Effector memory CD8-positive, alpha-beta T cell (primary cell): Measurements from ENCODE around the gene LRFN2.

Experiments
- ATAC-seq: fragments of 150-1000 bp; cut with Tn5 transposase; replicated peaks from 2 replicates; pipeline ENCODE4 v1.10.0; 2021; ENCODE audit warnings: mild to moderate bottlenecking, moderate library complexity
- DNase-seq, 3 experiments: peaks; one replicate each; pipeline ENCODE4 v3.0.0; 2021
- H3K27ac Mint-ChIP-seq, 2 donors: one replicate each; pipeline ENCODE4 v1.8.0; 2022; ENCODE audit warnings: mild to moderate bottlenecking in 2 of 2, mixed read lengths in 2 of 2, moderate library complexity in 2 of 2
- H3K27me3 Mint-ChIP-seq, 2 donors: one replicate each; pipeline ENCODE4 v1.8.0; 2022; ENCODE audit warnings: mixed read lengths in 2 of 2
- H3K36me3 Mint-ChIP-seq: one replicate; pipeline ENCODE4 v1.8.0; 2022; ENCODE audit warnings: mild to moderate bottlenecking, moderate library complexity, mixed read lengths; ENCODE audit not compliant: insufficient read depth
- H3K4me1 Mint-ChIP-seq, 2 donors: one replicate each; pipeline ENCODE4 v1.8.0; 2022; ENCODE audit warnings: low read depth in 2 of 2, mixed read lengths in 2 of 2
- H3K4me3 Mint-ChIP-seq, 2 donors: one replicate each; pipeline ENCODE4 v1.8.0; 2022; ENCODE audit warnings: mild to moderate bottlenecking in 2 of 2, mixed read lengths in 2 of 2, moderate library complexity in 2 of 2
- H3K9me3 Mint-ChIP-seq, 2 donors: one replicate each; pipeline ENCODE4 v1.8.0; 2022; ENCODE audit warnings: mixed read lengths in 2 of 2

LRFN2 gene

DNA sequence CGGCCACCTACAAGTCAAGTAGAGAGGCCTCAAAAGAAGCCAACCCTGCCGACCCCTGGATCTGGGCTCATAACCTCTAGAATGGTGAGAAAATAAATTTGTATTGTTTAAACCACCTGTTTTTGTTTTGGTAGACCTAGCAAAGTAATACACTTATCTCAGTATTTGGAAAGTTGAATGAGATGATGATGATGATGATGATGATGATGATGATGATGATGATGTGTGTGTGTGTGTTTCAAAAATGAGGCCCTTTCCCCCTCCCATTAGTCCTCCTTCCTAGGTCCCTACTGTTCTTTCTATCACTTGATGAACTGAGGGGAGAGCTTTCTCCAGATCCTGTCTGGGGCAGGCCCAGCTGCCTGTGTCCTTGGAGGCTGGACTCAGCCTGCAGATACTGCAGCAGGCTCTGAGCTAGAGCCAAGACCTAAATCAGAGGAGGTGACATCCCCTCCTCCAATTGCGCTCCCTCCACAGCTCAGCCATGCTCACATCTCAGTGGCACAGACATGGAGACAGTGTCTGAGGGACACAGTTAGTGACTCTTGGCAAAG lies 120.1 kb downstream of the LRFN2 start:
- no peak overlapping the region for H3K4me3 Mint-ChIP-seq
- H3K4me1 Mint-ChIP-seq = peaks cover 0 to 6% of the 10 kb centered on the region in 2 donors

DNA sequence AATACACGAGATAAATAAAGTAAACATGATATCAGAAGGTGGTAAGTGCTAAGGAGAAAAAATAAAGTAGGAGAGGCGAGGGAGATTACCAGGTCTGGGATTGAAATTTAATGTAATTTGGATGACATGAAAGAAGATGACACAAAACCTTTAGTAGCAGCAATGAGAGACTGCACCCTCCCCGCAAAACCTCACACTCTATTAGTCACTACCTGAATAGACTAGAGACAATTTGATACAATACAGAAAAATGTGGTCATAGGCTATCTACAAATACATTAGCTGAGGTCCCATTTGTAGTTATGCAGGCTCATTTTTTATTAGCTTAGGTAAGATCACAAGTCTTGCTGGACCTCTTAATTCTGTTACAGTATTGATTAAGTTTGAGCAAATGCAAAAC lies 125.5 kb downstream of the LRFN2 start:
- DNase-seq (no peak), ATAC-seq (peak; percentile 66)
- Mint-ChIP-seq H3K36me3 (no peaks in the 10 kb centered on the region), H3K27ac (peak overlapping the region in 1 of 2 donors; percentile 27), H3K4me3 (no peak overlapping the region), H3K9me3 (no peaks in the 10 kb centered on the region), H3K4me1 (peaks cover 0 to 11% of the 10 kb centered on the region in 2 donors), H3K27me3 (peaks cover 5 to 28% of the 10 kb centered on the region in 2 donors)

More for the DNA sequence above, 120.1 kb downstream of the LRFN2 start:
- Mint-ChIP-seq H3K36me3 (no peaks in the 10 kb centered on the region), H3K27me3 (peaks cover 5 to 63% of the 10 kb centered on the region in 2 donors), H3K27ac (no peak overlapping the region), H3K9me3 (no peaks in the 10 kb centered on the region)
- DNase-seq (no peak), ATAC-seq (no peak)

DNA sequence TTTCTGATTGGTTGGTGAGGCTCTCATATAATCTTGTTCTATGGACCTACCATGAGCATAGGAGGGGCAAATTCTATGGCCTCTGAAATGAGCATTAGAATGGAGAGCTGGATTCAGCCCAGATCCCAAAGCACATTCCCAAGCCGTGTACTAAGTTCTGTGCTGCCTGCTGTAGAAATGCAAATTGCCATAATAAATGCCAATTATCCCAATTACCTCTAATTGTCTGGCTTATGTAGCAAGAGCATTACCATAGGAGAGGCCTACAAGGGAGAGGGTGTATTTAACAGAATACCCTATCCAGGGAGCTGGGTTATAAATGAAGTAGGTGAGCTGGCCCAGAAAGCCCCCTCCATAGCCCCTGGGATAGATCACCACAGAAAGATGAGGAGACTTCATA lies 126.8 kb downstream of the LRFN2 start:
- H3K4me3 Mint-ChIP-seq = no peak overlapping the region
- peaks cover 0 to 17% of the 10 kb centered on the region in 2 donors for H3K27me3 Mint-ChIP-seq
- no peaks in the 10 kb centered on the region for H3K9me3 Mint-ChIP-seq
- no peaks in the 10 kb centered on the region for H3K36me3 Mint-ChIP-seq
- no peak for DNase-seq
- peaks cover 6 to 21% of the 10 kb centered on the region in 2 donors for H3K4me1 Mint-ChIP-seq
- ATAC-seq = no peak
- no peak overlapping the region for H3K27ac Mint-ChIP-seq

DNA sequence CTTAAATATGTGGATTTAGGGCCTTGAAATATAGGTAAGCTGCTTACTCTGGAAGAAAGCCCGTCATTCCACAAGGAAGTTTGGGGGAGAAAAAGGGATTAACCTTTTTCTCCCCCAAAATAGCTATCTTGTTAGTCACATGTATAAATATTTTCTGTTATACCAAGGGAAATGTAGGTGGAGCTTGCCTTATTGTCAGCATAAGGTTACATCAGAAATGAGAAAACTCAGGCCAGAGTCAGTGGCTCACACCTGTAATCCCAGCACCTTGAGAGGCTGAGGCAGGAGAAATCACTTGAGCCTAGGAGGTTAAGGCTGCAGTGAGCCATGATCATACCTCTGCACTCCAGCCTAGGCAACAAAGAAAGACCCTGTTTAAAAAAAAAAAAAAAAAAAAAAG lies 129.9 kb downstream of the LRFN2 start:
- H3K4me3 Mint-ChIP-seq = peak overlapping the region in 1 of 2 donors; percentile 40
- DNase-seq (no peak), ATAC-seq (no peak)
- H3K9me3 Mint-ChIP-seq = no peaks in the 10 kb centered on the region
- H3K27ac Mint-ChIP-seq = peak overlapping the region in 1 of 2 donors; percentile 91
- H3K27me3 Mint-ChIP-seq = no peaks in the 10 kb centered on the region
- peaks cover 6 to 15% of the 10 kb centered on the region in 2 donors for H3K4me1 Mint-ChIP-seq
- no peaks in the 10 kb centered on the region for H3K36me3 Mint-ChIP-seq

DNA sequence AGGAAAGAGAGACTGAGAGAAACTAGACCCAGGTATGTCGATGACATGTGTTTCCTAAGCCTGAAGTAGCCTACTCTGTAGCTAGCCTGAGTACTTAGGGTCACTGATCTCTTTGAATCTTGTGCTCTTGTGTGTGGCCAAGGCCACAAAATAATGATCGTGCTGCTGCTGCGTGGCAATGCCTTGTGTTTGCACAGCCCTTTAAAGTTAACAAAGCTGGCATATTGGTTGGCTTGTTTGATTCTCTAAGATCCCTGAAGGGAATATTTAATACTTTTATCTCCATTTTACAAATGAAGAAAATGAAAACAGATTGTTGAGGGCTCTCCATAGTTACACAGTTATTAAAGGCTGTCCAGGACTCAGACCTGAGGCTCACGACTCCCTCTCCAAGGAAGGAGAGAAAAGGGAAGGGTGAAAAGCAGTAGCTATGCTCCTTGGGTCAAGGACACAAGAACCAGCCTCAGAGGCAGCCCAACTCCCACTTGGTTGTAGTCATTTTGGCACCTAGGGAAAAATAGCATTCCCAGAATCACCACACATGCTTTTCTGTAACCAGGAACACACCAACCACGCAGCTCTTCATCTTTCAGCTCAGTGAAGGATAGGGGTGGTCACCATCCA lies 130.7 kb downstream of the LRFN2 start:
- Mint-ChIP-seq H3K27me3 (no peaks in the 10 kb centered on the region), H3K4me1 (peaks cover 6 to 15% of the 10 kb centered on the region in 2 donors), H3K9me3 (no peaks in the 10 kb centered on the region), H3K27ac (peak overlapping the region; percentile 21 to 91), H3K36me3 (no peaks in the 10 kb centered on the region), H3K4me3 (peak overlapping the region in 1 of 2 donors; percentile 40)
- ATAC-seq = peak; percentile 33
- no peak for DNase-seq

DNA sequence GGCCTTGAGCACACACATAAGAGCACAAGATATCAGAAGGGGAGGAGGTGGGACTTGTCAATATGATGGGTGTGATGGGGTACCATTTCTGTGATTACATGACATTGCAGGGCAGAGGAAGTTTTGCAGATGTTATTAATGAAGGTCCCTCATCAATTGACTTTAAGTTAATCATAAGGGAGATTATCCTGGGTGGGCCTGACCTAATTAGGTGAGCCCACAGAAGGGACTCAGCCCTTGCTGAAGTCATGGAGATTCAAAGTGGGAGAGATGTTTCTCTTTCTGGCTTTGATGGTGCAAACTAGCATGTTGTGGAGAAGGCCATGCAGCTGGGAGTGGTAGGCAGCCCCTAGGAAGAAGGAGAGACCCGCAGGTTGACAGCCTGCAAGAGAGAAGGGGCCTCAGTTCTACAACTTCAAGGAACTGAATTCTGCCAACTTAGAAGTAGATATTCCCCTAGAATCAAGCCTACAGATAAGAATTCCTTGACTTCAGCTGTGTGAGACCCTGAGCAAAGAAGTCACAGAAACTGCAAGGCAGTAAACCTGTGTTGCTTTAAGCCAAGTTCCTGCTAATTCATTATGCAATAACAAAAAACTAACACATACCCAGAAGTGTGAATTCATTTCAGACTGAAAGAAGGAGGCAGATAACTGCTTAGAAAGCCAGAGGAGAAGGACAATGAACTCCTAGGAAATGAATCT lies 131.3 kb downstream of the LRFN2 start:
- Mint-ChIP-seq H3K4me3 (peak overlapping the region in 1 of 2 donors; percentile 40), H3K9me3 (no peaks in the 10 kb centered on the region), H3K36me3 (no peaks in the 10 kb centered on the region), H3K27ac (peak overlapping the region; percentile 21 to 91), H3K4me1 (peaks cover 6 to 15% of the 10 kb centered on the region in 2 donors), H3K27me3 (no peaks in the 10 kb centered on the region)
- ATAC-seq = peak; percentile 65
- DNase-seq = no peak

DNA sequence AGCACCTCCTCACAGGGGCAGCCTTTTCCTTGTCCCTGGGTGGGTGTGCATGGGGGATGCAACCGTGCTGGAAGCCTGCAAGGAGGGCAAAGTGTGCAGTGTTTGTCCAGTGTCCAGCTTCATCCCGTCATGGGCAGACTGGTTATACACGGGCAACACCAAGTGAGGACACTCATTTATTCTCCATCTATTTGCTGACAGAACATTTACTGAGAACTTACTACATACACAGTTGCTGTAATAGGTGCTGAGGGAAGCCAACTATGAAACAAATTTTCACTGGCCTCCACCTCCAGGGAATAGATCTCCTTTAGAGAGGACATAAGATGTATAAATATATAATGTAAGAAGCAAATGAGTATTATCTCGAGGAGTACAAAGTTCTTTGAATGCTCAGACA lies 136.7 kb downstream of the LRFN2 start:
- Mint-ChIP-seq H3K36me3 (no peaks in the 10 kb centered on the region), H3K27ac (no peak overlapping the region), H3K27me3 (peaks cover 7 to 18% of the 10 kb centered on the region in 2 donors), H3K4me1 (peaks cover 6 to 7% of the 10 kb centered on the region in 2 donors), H3K4me3 (no peak overlapping the region), H3K9me3 (peaks cover 0 to 6% of the 10 kb centered on the region in 2 donors)
- no peak for ATAC-seq
- no peak for DNase-seq

DNA sequence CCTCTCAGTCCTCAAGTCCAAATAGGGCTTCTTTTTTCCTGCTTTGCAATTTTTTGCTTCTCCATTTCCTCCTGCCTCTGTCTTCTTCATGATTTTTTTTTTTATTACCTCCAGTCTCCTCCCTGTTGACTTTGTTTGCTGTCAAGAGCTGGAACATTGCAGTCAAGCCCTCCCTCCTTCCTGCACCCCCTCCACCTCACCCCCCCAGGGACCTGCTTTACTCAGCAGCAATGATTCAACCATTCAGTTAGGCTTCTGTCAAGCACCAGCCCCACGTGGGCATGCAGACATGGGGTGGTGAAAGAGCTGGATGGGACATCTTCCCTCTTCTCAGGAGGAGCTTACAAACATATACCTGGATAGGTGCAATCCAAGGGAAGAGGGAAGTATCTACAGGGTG lies 142.4 kb downstream of the LRFN2 start:
- peaks cover 0 to 6% of the 10 kb centered on the region in 2 donors for H3K9me3 Mint-ChIP-seq
- H3K36me3 Mint-ChIP-seq = no peaks in the 10 kb centered on the region
- H3K4me3 Mint-ChIP-seq = no peak overlapping the region
- H3K27ac Mint-ChIP-seq = no peak overlapping the region
- ATAC-seq (no peak), DNase-seq (no peak)
- peaks cover 7 to 37% of the 10 kb centered on the region in 2 donors for H3K27me3 Mint-ChIP-seq
- H3K4me1 Mint-ChIP-seq = peaks cover 6 to 22% of the 10 kb centered on the region in 2 donors

DNA sequence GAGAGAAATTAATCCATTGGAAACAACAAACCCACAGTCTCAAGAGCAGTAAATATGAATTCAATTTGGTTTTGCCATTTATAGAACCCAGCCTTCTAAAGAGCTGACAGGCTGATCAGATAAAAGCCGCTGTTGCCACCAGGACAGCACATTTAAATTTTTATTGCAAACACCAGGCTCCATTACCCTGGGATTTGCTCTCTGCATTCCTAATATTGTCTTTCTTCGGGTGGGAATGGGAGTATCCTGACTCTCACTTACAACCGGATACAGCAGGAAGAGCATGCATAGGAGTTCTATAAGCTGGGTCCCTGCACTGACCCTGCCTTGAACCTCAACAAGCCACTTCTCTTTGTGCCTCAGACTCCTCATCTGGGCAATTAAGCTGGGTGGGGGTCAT lies 142.9 kb downstream of the LRFN2 start:
- H3K9me3 Mint-ChIP-seq = peaks cover 0 to 6% of the 10 kb centered on the region in 2 donors
- H3K27me3 Mint-ChIP-seq = peaks cover 7 to 37% of the 10 kb centered on the region in 2 donors
- no peaks in the 10 kb centered on the region for H3K36me3 Mint-ChIP-seq
- no peak overlapping the region for H3K4me3 Mint-ChIP-seq
- ATAC-seq (no peak), DNase-seq (no peak)
- peaks cover 6 to 25% of the 10 kb centered on the region in 2 donors for H3K4me1 Mint-ChIP-seq
- H3K27ac Mint-ChIP-seq = no peak overlapping the region

DNA sequence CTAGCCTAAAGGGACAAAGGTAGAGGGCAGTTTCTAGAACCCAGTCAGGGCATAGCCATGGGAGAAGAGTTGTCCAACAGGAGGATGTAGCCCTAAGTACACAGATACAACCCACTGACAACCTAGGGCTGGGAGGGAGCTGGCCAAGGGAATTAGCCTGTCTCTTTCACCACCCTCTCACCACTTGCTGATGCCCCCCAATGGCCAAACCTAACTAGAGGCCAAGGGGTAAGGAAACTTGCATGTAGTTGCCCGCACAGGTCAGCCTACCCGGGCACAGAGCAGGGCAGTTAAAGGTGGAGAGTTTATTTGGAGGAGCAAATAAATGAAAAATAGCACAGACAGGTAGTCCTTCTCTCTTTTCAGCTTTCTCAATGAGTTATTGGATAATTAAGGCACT lies 143.3 kb downstream of the LRFN2 start:
- ATAC-seq (no peak), DNase-seq (no peak)
- peaks cover 6 to 24% of the 10 kb centered on the region in 2 donors for H3K4me1 Mint-ChIP-seq
- H3K27me3 Mint-ChIP-seq = peaks cover 7 to 37% of the 10 kb centered on the region in 2 donors
- no peak overlapping the region for H3K4me3 Mint-ChIP-seq
- H3K9me3 Mint-ChIP-seq = peaks cover 0 to 6% of the 10 kb centered on the region in 2 donors
- H3K27ac Mint-ChIP-seq = no peak overlapping the region
- H3K36me3 Mint-ChIP-seq = no peaks in the 10 kb centered on the region

DNA sequence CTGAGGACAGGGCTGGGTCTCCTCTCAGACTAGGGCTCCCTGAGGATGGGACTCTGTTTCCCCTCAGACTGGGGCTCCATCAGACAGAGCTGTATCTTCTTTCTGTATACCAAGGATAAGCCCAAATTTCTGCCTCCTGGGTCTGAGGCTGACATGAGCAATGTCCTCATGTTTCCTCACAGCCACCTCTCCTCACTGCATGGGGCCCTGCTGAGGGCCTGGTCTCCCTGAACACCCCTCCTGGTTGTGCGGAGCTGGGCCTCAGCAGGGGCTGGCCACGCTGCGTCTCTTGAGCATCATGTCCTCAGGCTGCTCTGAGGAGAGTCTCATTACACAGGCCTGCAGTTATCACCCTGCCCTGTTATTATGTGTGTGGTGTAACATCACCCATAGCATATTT lies 144.6 kb downstream of the LRFN2 start:
- H3K9me3 Mint-ChIP-seq = peaks cover 0 to 4% of the 10 kb centered on the region in 2 donors
- peaks cover 2 to 18% of the 10 kb centered on the region in 2 donors for H3K4me1 Mint-ChIP-seq
- H3K4me3 Mint-ChIP-seq = no peak overlapping the region

DNA sequence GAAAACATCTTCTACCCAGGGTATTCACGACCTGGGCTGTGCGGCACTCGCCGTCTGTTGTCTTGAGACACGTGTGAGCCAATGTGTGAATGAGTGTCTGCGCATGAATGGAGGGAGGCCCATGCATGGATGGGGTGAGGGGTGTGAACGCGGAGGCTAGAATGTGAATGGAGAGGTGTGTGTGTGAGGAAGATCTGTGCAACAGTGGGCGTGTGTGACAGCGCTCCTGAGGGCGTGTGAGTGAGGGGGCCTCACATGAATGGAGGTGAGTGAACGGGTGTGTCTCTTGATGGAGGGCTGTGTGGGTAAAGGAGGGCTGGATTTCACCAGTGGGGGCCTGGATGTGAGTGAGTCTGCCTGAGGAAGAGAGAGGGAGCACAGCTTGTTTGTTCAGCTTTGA lies 146.0 kb downstream of the LRFN2 start:
- Mint-ChIP-seq H3K4me3 (no peak overlapping the region), H3K9me3 (no peaks in the 10 kb centered on the region), H3K27me3 (peaks cover 0 to 19% of the 10 kb centered on the region in 2 donors), H3K36me3 (no peaks in the 10 kb centered on the region), H3K27ac (peak overlapping the region in 1 of 2 donors; percentile 84), H3K4me1 (peaks cover 4 to 29% of the 10 kb centered on the region in 2 donors)
- no peak for DNase-seq
- no peak for ATAC-seq

More for the DNA sequence above, 144.6 kb downstream of the LRFN2 start:
- H3K36me3 Mint-ChIP-seq = no peaks in the 10 kb centered on the region
- H3K27me3 Mint-ChIP-seq = peaks cover 2 to 26% of the 10 kb centered on the region in 2 donors
- H3K27ac Mint-ChIP-seq = no peak overlapping the region
- DNase-seq = no peak
- no peak for ATAC-seq

DNA sequence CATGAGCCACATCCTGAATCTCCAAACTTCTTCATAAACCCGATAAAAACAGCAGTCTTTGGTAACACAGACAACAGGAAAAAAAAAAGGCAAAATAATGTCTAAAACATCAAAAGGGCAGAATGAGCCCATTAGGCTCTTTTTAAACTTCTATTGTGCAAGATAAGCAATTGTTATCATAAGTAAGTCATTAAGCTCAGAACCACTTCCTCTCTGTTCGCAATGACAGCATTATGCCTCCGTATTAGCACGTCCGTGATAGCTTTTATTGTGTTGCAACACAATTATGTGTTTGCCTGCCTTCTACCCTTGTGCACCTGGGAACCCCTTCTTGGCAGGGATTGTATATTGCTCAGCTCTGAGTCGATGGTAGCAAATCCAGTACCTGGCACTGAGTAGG lies 147.1 kb downstream of the LRFN2 start:
- Mint-ChIP-seq H3K4me3 (no peak overlapping the region), H3K4me1 (peaks cover 4 to 30% of the 10 kb centered on the region in 2 donors), H3K9me3 (no peaks in the 10 kb centered on the region), H3K27ac (peak overlapping the region in 1 of 2 donors; percentile 84), H3K36me3 (no peaks in the 10 kb centered on the region), H3K27me3 (peaks cover 0 to 17% of the 10 kb centered on the region in 2 donors)
- no peak for ATAC-seq
- no peak for DNase-seq
